ENCODE data around the gene ELP5.

ELP5 gene, protein sequence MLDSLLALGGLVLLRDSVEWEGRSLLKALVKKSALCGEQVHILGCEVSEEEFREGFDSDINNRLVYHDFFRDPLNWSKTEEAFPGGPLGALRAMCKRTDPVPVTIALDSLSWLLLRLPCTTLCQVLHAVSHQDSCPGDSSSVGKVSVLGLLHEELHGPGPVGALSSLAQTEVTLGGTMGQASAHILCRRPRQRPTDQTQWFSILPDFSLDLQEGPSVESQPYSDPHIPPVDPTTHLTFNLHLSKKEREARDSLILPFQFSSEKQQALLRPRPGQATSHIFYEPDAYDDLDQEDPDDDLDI

DNA sequence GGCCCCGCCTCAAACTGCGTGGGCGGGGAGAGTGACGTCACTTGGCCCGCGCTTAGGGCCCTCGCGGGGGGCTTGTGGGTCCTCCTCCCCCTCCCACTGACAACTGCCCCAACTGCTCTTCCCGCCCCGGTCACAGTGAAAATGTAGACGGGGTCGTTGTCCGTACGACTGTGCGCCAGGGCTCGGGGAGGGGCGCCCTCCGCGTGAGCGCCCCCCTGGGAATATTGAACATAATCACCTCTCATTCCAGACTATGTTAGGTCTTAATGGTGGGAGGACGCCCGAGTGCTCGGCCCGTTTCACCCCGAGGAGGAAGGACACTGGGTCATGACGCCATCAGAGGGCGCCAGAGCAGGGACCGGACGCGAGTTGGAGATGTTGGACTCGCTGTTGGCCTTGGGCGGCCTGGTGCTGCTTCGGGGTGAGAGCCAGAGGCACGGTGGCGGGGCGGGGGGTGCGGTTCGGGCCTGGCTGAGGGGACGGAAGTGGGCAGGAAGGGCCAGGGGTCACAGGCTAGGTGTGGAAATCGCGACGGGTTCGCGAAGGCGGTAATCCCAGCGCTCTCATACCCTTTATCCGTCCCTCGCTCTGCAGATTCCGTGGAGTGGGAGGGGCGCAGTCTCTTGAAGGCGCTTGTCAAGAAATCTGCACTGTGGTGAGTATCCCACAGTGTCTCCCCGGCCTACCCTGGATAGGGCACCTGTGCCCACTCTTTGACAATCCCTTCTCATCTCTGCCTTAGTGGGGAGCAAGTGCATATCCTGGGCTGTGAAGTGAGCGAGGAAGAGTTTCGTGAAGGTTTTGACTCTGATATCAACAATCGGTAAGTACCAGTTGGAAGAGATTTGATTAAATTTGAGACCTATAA, at the start of gene ELP5:
TSS of gene ELP5 (plus strand) at position 40 of the 868 bp plus-strand sequence. CDS start at position 376, 336 bp downstream.
- TF ChIP-seq POLR2A (IDR thresholded peaks at IDR 0.05; ENCODE audit: low read length) (peak; percentile 85), GATA1 (IDR thresholded peaks at IDR 0.05; ENCODE audit: low read depth, low read length) (no peak)
- DNase-seq, result peak; percentile 96 to 97

DNA sequence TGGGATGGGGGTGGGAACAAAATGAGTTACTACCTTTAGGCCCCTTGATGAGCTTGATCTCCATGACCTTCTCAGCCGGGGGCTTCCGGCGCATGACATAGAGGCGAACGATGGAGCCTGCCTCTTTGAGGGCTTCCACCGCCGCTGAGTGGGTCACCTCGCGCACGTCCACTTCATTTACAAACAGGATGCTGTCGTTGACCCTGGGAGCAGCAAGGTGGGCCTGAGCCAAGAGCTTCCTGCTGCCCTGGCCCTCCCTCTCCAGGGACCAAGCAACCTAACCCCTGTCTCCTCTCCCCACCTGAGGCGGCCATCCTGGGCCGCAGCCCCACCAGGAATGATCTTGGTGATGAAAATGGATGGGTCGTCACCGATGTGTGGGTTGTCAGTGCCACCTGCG, 48.6 kb upstream of the ELP5 start:
- DNase-seq, result no peak
- TF ChIP-seq POLR2A (IDR thresholded peaks at IDR 0.05; ENCODE audit: low read length) (no peak), GATA1 (IDR thresholded peaks at IDR 0.05; ENCODE audit: low read depth, low read length) (no peak)

DNA sequence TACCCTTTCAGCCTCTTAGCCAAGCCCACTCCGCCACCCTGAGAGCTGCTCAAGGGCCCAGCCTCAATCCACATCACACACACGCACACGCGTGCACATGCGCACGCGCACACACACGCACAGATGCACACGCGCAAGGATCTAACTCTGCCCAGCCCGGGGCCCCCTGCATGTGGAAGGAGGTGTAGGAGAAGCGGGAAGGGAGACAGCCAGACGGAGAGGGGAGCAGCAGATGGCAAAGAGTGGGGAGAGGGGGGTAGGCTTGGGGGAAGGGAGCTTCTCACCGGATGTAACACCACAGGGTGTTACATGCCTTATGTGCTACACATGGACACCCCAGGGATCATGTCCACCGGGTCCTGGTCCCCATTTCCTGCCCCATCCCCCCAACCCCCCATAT, 47.7 kb upstream of the ELP5 start:
- DNase-seq, result no peak
- TF ChIP-seq POLR2A (IDR thresholded peaks at IDR 0.05; ENCODE audit: low read length) (no peak), GATA1 (IDR thresholded peaks at IDR 0.05; ENCODE audit: low read depth, low read length) (no peak)

DNA sequence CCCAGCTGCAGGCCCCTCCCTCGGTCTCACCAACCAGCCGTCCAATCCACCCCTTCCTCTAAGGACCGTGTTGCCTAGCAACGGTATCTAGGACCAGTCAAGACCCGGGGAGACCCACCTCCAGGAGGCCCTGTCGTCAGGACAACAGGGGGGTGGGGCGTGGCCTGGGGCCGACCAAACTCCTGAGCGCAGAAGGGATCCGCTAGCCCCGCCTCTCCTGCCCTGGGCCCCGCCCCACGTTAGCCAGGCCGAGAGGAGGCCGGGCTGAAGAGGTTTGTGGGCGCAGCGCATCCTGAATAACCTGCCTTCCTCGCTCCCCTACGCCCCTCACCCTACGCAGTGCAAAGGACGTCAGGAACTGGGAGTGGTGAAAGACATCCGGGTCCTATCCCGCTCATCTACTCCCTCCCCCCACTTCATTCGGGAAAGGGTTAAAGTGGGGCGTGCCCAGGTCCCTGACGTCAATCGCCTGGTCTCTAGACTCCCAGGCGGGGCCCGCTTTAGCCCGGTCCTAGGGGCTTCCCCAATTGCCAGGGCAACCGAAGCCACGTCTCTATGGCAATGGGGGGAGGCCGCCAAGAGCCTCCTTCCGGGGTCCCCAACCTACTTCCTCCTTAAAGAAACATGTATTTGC, 47.1 kb upstream of the ELP5 start:
- TF ChIP-seq GATA1 (IDR thresholded peaks at IDR 0.05; ENCODE audit: low read depth, low read length) (no peak), POLR2A (IDR thresholded peaks at IDR 0.05; ENCODE audit: low read length) (no peak)
- peak; percentile 78 to 79 for DNase-seq

DNA sequence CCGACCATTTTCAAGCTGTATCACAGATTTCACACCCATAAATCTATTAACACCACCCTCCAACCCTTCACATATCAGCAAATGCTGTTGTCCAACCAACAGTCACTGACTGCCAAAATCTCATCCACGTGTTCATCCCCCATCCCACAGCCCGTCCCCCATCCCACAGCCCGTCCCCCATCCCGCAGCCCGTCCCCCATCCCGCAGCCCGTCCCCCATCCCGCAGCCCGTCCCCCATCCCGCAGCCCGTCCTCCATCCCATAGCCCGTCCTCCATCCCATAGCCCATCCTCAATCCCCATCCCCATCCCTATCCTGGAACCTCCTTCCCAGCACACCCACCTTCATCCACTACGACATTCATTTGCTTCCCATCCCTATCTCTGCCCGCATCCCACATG, 46.5 kb upstream of the ELP5 start:
- no peak for DNase-seq
- TF ChIP-seq GATA1 (IDR thresholded peaks at IDR 0.05; ENCODE audit: low read depth, low read length), result no peak

DNA sequence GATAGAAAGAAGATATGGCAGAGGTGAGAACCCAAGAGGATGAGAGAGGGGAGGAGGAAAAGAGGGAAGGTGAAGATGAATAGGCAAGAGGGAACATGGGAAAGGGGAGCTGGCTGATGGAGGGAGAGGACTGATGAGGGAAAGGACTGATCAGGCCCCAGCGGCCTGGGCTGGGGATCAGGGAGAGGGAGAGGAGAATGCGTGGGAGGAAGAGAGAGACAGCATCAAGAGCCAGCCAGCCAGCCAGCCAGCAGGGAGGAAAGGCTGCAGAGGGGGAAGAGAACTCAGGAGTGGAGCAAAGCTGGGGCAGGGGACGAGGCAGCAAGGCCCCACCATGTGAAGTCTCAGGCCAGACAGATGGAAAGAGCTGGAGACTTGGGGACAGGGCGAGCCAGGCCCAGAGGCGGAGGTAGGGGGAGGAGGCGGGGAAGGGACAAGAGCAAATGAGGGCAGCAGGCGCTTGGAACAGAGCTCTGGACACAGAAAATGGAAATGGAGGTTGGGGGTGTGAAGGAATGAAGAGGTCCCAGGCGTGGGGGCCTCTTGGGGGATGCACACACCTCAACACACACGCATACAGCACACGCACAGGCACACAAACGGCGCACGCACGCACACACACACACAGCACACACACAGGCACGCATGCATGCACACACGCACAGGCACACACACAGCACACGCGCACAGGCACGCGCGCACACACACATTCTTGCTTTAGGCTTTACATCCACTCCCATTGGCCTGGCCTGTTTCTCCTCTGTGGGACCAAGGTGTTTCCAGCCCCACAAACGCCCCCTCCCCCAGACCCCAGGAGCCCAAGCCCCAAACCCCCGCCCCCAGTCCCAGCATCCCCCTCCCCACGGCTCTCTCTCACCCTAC, 44.7 kb upstream of the ELP5 start:
- no peak for TF ChIP-seq GATA1 (IDR thresholded peaks at IDR 0.05; ENCODE audit: low read depth, low read length)
- no peak for TF ChIP-seq POLR2A (IDR thresholded peaks at IDR 0.05; ENCODE audit: low read length)
- no peak for DNase-seq

DNA sequence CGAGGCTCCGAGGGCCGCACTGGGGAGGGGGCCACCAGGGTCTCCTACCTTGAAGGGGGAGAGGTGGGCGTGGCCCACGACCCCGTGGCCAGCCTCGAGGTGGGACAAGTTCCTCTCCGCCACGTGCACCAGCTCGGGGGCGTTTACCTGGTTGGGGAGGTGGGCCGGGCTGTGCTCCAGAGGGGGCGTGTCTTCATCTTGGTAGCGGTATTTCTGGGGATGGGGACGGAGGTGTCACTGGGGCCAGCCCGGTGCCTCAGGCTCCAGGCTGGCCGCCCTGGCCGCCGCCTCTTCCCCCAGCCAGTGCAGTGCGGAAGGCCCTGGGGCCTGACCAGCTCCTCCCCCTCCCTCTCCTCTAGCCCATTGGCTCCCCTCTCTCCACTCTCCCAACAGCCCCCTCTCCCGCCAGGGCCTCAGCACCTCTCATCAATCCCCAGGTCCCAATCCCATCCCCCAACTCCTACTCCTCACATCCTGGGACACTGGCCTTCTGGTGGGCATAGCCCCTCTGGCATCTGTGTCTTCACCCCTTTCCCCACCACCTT, 43.9 kb upstream of the ELP5 start:
- no peak for DNase-seq
- TF ChIP-seq POLR2A (IDR thresholded peaks at IDR 0.05; ENCODE audit: low read length), result no peak
- no peak for TF ChIP-seq GATA1 (IDR thresholded peaks at IDR 0.05; ENCODE audit: low read depth, low read length)

DNA sequence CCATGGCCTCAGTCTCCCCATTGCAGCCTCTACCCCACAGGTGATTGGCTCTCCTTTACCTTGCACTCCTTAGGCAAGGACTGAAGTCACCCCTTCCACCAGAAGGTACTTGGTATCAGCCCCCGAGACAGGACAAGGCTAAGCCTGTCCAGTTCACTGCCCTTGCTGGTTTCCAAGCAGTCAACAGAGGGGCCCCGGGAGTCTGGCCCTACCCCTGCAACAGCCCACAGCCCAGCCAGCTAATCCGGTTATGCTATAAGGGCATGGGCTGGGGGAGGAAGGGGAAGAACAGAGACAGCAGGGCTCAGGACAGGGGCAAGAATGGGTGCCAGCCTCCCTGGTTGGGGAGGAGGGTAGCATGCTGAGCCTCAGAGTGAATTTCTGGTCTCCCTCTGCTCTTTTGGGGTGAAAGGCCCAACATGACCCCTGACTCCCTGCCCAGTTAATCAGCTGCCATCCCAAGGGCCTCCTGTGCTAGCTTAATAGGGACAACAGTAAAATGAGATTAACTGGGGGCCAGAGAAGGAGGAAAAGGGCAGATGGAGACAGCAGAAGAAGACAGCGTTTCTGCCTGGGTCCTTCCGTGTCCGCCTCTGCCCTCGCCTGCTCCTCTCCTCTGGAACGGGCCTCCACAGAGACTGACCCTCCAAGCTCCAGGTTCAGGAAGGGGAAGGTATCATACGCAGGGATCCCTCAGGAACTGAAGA, 43.1 kb upstream of the ELP5 start:
- DNase-seq, result no peak
- no peak for TF ChIP-seq POLR2A (IDR thresholded peaks at IDR 0.05; ENCODE audit: low read length)
- no peak for TF ChIP-seq GATA1 (IDR thresholded peaks at IDR 0.05; ENCODE audit: low read depth, low read length)

DNA sequence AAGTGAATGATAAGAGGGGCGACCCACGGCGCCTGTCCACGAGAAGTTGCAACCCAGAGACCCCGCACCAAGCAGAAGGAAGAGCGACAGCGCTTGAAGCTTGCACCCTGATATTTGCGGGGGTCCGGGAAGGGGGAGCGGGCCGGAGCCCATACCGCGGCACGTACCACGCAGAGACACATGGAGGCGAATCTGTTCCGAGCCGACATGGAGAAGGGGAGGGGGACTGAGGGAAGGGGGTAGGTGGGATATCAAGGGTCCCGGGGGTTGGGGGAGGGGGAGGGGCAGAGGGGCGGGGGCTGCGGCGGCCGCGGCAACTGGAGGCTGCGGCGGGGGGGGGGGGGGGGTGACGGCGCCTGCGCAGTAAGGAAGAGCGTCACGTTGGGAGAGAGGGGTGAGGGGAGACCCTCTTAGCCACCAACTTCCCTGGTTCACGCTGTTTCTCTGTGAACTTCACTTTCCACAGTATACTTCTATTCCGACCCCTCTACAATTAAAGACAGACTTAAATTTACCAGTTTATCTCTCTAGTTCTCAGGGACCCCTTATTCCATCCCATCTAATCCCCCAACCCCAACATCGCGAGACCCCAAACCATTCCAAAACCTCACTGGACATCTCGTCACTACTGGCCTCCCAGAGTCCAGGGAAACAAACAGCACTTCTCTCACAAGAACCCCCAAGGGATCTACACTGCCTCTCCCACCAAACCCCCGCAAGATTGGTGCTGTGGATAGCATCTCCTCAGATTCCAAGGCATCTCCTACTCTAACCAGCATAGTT, 40.3 kb upstream of the ELP5 start:
- no peak for DNase-seq
- TF ChIP-seq GATA1 (IDR thresholded peaks at IDR 0.05; ENCODE audit: low read depth, low read length) (no peak), POLR2A (IDR thresholded peaks at IDR 0.05; ENCODE audit: low read length) (no peak)

DNA sequence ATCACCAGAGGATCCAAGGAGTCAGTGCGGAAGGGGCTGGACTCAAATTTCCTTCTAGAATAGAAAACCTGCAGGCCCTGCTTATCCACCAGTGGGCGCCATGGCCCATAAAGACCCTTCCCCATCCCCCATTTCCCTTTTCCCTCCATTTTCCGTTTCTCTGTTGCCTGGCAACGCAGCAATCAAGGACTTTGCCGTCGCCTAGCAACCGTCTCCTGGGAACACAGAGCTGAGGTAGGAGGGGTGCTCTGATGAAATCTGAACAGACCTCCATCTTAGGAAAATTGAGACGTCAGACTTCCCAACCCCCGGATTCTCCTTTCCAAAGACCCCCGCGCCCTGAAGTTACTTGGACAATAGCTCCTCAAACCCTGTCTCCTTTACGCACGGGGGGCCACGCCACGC, 38.1 kb upstream of the ELP5 start:
- no peak for TF ChIP-seq POLR2A (IDR thresholded peaks at IDR 0.05; ENCODE audit: low read length)
- no peak for TF ChIP-seq GATA1 (IDR thresholded peaks at IDR 0.05; ENCODE audit: low read depth, low read length)
- peak; percentile 87 to 89 for DNase-seq

DNA sequence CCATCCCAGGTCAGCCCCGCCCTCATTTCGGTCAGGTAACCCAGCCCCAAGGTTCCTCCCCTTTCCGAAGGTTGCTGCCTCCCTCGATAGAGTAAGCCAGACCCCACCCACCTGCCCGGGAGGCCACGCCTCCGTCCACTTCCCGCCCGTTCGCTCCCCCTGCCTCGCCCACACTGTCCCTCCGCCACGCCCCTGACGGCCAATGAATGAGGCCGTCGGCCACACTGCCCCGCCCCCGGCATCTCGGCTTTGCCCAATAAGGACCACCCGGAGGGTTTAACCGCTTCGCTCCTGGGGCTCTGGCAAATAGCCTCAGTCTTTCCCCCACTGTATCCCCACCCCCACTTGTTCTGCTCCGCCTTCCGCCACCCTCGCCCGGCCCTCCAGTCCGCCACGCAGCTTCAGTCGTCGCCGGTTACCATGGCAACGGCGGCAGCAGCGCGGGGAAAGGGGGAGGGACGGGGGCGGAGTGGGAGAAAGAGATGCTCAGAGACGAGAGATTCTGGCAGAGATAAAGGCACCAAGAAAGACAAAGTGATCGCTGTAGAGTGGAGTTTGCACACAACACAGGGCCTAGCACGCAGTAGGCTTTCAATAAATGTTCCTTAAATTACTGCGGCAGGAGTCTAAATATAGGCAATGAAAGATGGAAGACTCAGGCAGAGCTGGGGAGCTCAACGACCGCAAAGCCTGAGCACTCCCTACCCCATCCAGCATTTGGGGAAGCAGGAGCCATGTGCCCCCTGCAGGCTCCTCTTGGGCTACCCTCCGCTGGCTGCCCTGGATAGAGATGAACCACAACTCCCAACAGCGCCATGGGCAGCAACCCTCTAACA, 37.5 kb upstream of the ELP5 start:
- TF ChIP-seq GATA1 (IDR thresholded peaks at IDR 0.05; ENCODE audit: low read depth, low read length), result no peak
- TF ChIP-seq POLR2A (IDR thresholded peaks at IDR 0.05; ENCODE audit: low read length), result no peak

More for the DNA sequence above, 37.5 kb upstream of the ELP5 start:
- peak; percentile 96 to 97 for DNase-seq
